ENCODE data around the gene EGR1. TPM values are rescaled to one million over a fixed set of nuclear protein-coding genes. Genes with fewer than 3 reads are reported as not detected.

The EGR1 gene
- total and polyA plus RNA-seq, 8 donors = 7.7 to 83.9 (median 37.8) TPM

- 32 to 49% (median 48%) methylated on average over 10 to 11 of the region's 11 CpGs for WGBS, 5 donors
- Histone ChIP-seq H3K27ac (no peak overlapping the region), H3K4me1 (peaks cover 13 to 24% (median 21%) of the 10 kb centered on the region in 4 donors), H3K9me3 (no peaks in the 10 kb centered on the region), H3K27me3 (no peaks in the 10 kb centered on the region), H3K36me3 (no peaks in the 10 kb centered on the region), H3K4me3 (no peak overlapping the region)
- intact Hi-C loops (cut with DNase I; ENCODE audit: low total_unique reads) = no loop called here
- TF ChIP-seq, protein P1, sequence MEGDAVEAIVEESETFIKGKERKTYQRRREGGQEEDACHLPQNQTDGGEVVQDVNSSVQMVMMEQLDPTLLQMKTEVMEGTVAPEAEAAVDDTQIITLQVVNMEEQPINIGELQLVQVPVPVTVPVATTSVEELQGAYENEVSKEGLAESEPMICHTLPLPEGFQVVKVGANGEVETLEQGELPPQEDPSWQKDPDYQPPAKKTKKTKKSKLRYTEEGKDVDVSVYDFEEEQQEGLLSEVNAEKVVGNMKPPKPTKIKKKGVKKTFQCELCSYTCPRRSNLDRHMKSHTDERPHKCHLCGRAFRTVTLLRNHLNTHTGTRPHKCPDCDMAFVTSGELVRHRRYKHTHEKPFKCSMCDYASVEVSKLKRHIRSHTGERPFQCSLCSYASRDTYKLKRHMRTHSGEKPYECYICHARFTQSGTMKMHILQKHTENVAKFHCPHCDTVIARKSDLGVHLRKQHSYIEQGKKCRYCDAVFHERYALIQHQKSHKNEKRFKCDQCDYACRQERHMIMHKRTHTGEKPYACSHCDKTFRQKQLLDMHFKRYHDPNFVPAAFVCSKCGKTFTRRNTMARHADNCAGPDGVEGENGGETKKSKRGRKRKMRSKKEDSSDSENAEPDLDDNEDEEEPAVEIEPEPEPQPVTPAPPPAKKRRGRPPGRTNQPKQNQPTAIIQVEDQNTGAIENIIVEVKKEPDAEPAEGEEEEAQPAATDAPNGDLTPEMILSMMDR (IDR thresholded peaks at IDR 0.05) = no peak
- TF ChIP-seq POLR2AphosphoS5 (IDR thresholded peaks at IDR 0.05) (no peak), EP300 (IDR thresholded peaks at IDR 0.05) (no peak)
- DNase-seq = peak in 1 of 2 donors; percentile 54
Measured at GRCh38 chr5:138458384-138458783, 6.9 kb upstream of the EGR1 start.

- Histone ChIP-seq H3K27ac (peak overlapping the region in 1 of 5 donors; percentile 21), H3K27me3 (no peaks in the 10 kb centered on the region), H3K4me1 (peaks cover 15 to 28% (median 25%) of the 10 kb centered on the region in 4 donors), H3K36me3 (no peaks in the 10 kb centered on the region), H3K4me3 (no peak overlapping the region), H3K9me3 (no peaks in the 10 kb centered on the region)
- WGBS, 5 donors = 83 to 90% (median 88%) methylated on average over 9 of the region's 9 CpGs
- intact Hi-C loops (cut with DNase I; ENCODE audit: low total_unique reads) = no loop called here
- TF ChIP-seq EP300 (IDR thresholded peaks at IDR 0.05) (no peak), POLR2AphosphoS5 (IDR thresholded peaks at IDR 0.05) (no peak), POLR2A (IDR thresholded peaks at IDR 0.05) (no peak)
- TF ChIP-seq, protein P1 (IDR thresholded peaks at IDR 0.05) = no peak
- DNase-seq = no peak
Measured at GRCh38 chr5:138458856-138459255, 6.4 kb upstream of the EGR1 start.

GRCh38 chr5:138459311-138459933 is 5.9 kb upstream of the EGR1 start:
- no peak overlapping the region for H3K4me3 ChIP-seq
- peak overlapping the region in 1 of 5 donors; percentile 21 for H3K27ac ChIP-seq
- no peaks in the 10 kb centered on the region for H3K9me3 ChIP-seq
- no peaks in the 10 kb centered on the region for H3K36me3 ChIP-seq
- H3K27me3 ChIP-seq = no peaks in the 10 kb centered on the region
- DNase-seq = peak; percentile 43 to 76
- intact Hi-C loops (cut with DNase I; ENCODE audit: low total_unique reads) = no loop called here
- no peak for TF ChIP-seq POLR2A (IDR thresholded peaks at IDR 0.05)
- TF ChIP-seq EP300 (IDR thresholded peaks at IDR 0.05) = no peak
- TF ChIP-seq POLR2AphosphoS5 (IDR thresholded peaks at IDR 0.05) = no peak
- TF ChIP-seq, protein P1 (IDR thresholded peaks at IDR 0.05) = no peak
- peaks cover 15 to 28% (median 25%) of the 10 kb centered on the region in 4 donors for H3K4me1 ChIP-seq
- WGBS, 5 donors = 68 to 92% (median 85%) methylated on average over 9 to 11 of the region's 11 CpGs

DNA sequence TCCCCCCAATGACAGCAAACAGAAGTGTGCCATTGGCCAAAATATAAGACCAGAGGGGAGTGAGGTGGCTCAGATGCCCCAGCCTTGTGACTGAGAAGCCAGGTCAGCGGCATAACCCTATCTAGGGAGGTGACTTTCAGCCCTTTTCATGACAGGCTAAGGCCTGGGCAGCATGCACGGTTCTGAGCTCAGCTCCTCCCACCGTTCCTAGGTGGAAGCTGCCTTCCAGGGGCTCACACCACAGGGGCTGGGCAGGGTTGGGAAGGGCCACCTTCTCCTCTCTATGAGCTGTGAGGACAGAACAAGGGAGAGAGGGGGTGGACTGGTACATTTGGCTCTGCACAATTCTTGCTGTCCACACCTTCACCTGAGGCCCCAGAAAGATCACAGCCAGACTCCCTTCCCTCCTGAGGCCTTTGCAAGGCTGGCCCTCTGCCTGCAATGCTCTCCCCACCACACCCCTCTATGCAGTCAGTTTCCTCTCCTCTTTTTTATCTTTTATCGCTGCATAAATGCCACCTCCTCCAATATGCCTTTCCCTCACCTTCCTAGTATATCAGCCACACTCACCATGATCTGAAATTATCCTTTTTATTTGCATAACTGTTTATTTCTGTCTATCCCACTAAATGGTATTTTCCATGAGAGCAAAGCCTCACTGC is 5.1 kb upstream of the EGR1 start:
- peaks cover 15 to 28% (median 25%) of the 10 kb centered on the region in 4 donors for H3K4me1 ChIP-seq
- TF ChIP-seq POLR2AphosphoS5 (IDR thresholded peaks at IDR 0.05) (no peak), POLR2A (IDR thresholded peaks at IDR 0.05) (no peak), EP300 (IDR thresholded peaks at IDR 0.05) (no peak)
- TF ChIP-seq, protein P1 (IDR thresholded peaks at IDR 0.05) = no peak
- H3K27me3 ChIP-seq = no peaks in the 10 kb centered on the region
- 59 to 68% (median 66%) methylated on average over 4 of the region's 4 CpGs for WGBS, 5 donors
- DNase-seq = no peak
- no peak overlapping the region for H3K4me3 ChIP-seq
- no peaks in the 10 kb centered on the region for H3K36me3 ChIP-seq
- intact Hi-C loops (cut with DNase I; ENCODE audit: low total_unique reads) = no loop called here
- H3K9me3 ChIP-seq = no peaks in the 10 kb centered on the region
- peak overlapping the region in 1 of 5 donors; percentile 21 for H3K27ac ChIP-seq

Measured in stomach (tissue), 9 donors.